ENCODE measurements around the gene ZSCAN1. TPM values are rescaled to one million over a fixed set of nuclear protein-coding genes. Genes with fewer than 3 reads are reported as not detected.

The ZSCAN1 gene
- total RNA-seq, 4 donors from 2014 or later, result not detected

DNA sequence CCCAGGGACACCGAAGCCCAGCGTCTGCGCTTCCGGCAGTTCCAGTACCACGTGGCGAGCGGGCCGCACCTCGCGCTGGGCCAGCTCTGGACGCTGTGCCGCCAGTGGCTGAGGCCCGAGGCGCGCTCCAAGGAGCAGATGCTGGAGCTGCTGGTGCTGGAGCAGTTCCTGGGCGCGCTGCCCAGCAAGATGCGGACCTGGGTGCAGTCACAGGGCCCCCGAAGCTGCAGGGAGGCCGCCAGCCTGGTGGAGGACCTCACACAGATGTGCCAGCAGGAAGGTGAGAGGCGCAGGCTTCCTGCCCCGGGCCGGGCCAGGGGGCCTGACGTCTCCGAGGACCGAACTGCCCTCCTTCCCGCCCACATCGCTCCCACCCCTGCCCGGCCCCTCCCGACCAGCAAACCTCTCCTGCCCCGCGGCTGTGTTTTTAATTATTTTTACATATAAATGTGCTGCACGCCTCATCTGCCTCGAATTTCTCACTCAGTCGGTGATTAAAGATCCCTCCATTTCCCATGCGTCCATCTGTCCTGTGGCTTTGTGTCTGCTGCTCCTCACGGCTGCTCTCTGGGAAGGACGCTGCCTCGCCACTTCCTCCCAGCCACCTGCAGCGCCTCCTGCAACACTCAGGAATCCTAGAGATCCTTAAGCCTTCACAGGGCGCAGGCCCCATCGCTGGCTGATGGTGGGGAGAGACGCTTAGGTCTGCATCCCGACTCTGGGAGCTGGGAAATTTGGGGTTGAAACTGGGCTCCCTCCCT lies 4.3 kb downstream of the ZSCAN1 start:
- TF ChIP-seq EP300 (IDR thresholded peaks at IDR 0.05) (no peak), POLR2AphosphoS5 (IDR thresholded peaks at IDR 0.05) (no peak), POLR2A (IDR thresholded peaks at IDR 0.05) (no peak)
- TF ChIP-seq, protein P1, sequence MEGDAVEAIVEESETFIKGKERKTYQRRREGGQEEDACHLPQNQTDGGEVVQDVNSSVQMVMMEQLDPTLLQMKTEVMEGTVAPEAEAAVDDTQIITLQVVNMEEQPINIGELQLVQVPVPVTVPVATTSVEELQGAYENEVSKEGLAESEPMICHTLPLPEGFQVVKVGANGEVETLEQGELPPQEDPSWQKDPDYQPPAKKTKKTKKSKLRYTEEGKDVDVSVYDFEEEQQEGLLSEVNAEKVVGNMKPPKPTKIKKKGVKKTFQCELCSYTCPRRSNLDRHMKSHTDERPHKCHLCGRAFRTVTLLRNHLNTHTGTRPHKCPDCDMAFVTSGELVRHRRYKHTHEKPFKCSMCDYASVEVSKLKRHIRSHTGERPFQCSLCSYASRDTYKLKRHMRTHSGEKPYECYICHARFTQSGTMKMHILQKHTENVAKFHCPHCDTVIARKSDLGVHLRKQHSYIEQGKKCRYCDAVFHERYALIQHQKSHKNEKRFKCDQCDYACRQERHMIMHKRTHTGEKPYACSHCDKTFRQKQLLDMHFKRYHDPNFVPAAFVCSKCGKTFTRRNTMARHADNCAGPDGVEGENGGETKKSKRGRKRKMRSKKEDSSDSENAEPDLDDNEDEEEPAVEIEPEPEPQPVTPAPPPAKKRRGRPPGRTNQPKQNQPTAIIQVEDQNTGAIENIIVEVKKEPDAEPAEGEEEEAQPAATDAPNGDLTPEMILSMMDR (IDR thresholded peaks at IDR 0.05), result no peak
- Histone ChIP-seq H3K27ac (no peak overlapping the region), H3K9me3 (peaks cover 0 to 74% (median 1%) of the 10 kb centered on the region in 3 donors), H3K27me3 (peaks cover 54% of the 10 kb centered on the region), H3K36me3 (no peaks in the 10 kb centered on the region), H3K4me1 (peaks cover 0 to 27% (median 0%) of the 10 kb centered on the region in 3 donors), H3K4me3 (peak overlapping the region in 1 of 2 donors; percentile 18)
- ATAC-seq, result no peak
- 16 to 19% methylated on average over 9 to 12 of the region's 44 CpGs for WGBS, 2 donors (ENCODE audit: low coverage in 1 of 2)

DNA sequence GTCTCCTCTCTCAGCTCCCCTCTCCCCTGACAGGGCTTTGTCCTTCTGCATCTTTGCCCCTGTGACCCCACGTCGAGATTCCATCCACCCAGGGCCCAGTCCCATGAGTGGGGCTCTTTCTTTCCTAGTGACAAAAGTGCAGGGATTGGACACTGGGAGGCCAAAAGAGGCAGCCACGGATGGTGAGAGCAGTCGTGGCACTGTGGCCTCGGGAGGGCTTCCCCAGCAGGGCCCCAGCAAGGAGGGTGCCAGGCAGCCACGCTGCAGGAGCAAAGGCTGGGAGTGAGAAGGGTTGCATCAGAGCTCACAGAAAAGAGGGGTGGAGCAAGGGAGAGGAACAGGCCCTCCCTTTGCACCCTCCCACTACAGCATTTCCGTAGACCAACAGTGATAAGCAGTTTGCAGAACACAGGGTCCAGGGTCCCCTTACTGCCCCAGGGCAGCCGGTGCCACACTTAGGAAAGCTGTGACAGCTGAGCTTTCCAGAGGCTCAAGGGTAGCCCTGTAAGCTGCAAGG lies 4.9 kb downstream of the ZSCAN1 start:
- TF ChIP-seq POLR2AphosphoS5 (IDR thresholded peaks at IDR 0.05), result no peak
- TF ChIP-seq, protein P1 (IDR thresholded peaks at IDR 0.05), result no peak
- TF ChIP-seq EP300 (IDR thresholded peaks at IDR 0.05), result no peak
- TF ChIP-seq POLR2A (IDR thresholded peaks at IDR 0.05), result no peak
- peaks cover 0 to 21% (median 0%) of the 10 kb centered on the region in 3 donors for H3K4me1 ChIP-seq
- no peak overlapping the region for H3K4me3 ChIP-seq
- 31% methylated on average over 6 of the region's 8 CpGs; no CpG with 5 or more reads in 1 of the 2 donors for whole genome bisulfite sequencing, 2 donors (ENCODE audit: low coverage in 1 of 2)
- H3K27me3 ChIP-seq, result peaks cover 51% of the 10 kb centered on the region
- no peaks in the 10 kb centered on the region for H3K36me3 ChIP-seq
- no peak overlapping the region for H3K27ac ChIP-seq
- no peak for ATAC-seq
- H3K9me3 ChIP-seq, result peaks cover 0 to 77% (median 1%) of the 10 kb centered on the region in 3 donors

DNA sequence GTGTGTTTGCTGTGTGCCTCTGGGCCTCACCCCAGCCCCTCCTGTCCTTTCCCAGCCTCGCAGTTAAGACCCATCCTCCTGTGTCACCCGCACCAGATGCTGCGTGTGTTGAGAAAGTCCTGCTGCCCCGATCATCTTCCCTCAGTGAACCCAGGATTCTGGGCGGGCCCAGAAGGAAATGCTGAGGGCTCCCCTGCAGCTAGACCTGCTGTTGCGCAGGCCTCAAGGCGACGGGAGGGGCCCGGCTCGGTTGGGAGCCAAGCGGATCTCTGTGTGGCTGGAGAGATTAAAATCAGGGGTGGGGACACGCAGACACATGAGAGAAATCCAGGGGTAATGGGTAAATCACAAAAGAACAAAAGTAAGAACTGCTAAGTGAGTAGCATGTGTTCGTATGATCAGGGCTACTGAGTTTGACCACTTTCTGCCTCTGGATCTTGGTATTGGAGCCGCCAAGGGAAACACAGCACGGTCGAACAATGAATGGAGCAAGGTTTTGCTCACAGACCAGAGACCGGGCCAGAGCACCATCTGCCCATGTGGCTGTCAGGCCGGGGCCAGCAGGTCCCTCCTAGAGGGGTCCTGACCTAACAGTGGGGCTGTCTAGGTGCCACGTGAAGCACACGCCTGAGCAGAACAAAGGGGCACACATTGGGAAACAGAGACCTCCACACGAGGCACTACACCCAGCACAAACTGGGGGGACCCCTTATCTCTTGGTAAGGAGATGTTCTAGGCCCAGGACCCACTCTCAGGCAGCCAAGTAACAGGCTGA lies 7.1 kb downstream of the ZSCAN1 start:
- Histone ChIP-seq H3K9me3 (peaks cover 0 to 81% (median 1%) of the 10 kb centered on the region in 3 donors), H3K4me3 (no peak overlapping the region), H3K4me1 (peaks cover 0 to 13% (median 0%) of the 10 kb centered on the region in 3 donors), H3K36me3 (no peaks in the 10 kb centered on the region), H3K27ac (no peak overlapping the region), H3K27me3 (peaks cover 39% of the 10 kb centered on the region)
- no peak for ATAC-seq
- WGBS, 2 donors (ENCODE audit: low coverage in 1 of 2), result 76 to 100% methylated on average over 1 to 7 of the region's 21 CpGs
- TF ChIP-seq EP300 (IDR thresholded peaks at IDR 0.05) (no peak), POLR2A (IDR thresholded peaks at IDR 0.05) (no peak), POLR2AphosphoS5 (IDR thresholded peaks at IDR 0.05) (no peak)
- TF ChIP-seq, protein P1 (IDR thresholded peaks at IDR 0.05), result no peak

DNA sequence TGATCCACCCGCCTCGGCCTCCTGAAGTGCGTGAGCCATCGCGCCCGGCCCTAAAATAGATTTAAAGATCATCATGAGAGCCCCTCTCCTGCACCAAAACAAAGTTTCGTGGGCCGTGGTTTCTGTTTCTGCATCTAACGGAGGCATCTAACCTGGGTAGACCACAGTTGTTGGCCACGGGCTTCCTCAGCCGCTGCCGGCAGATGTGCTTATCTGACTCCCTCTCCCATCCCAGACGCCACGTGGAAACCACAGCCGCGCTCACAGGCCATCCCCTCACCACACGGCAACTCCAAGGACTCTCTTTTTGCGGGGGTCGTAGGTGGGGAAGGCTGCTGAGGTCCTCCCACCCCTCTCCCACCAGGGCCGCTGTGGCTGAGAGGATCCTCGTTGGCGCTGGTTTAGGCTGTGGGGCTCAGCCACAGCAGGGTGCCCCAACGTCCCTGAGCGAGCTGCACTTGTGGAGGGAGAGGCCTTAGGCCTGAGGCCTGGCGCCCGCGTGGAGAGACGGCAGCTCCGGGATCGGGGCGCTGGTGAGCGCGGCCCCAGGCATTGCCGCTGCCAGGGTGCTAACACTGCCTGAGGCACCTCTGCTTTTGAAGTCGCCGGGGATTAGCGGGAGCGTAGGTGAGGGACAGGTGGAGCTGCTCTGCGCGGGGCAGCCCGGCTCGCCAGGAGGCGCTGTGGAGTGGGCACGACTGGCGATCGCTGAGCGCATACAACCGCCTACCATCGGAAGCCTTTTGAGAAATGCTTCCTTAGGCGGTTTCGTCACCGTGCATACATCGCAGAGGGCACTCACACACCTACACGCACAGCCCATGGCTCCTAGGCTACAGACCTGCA lies 8.9 kb downstream of the ZSCAN1 start:
- ATAC-seq, result no peak
- TF ChIP-seq, protein P1 (IDR thresholded peaks at IDR 0.05), result peak in 1 of 4 experiments; percentile 13
- TF ChIP-seq EP300 (IDR thresholded peaks at IDR 0.05) (no peak), POLR2AphosphoS5 (IDR thresholded peaks at IDR 0.05) (no peak)
- H3K4me3 ChIP-seq, result no peak overlapping the region
- peaks cover 29% of the 10 kb centered on the region for H3K27me3 ChIP-seq
- peaks cover 0 to 10% (median 0%) of the 10 kb centered on the region in 3 donors for H3K4me1 ChIP-seq
- H3K9me3 ChIP-seq, result peaks cover 0 to 95% (median 1%) of the 10 kb centered on the region in 3 donors
- H3K27ac ChIP-seq, result no peak overlapping the region
- 45 to 100% methylated on average over 6 to 7 of the region's 54 CpGs for WGBS, 2 donors (ENCODE audit: low coverage in 1 of 2)
- H3K36me3 ChIP-seq, result no peaks in the 10 kb centered on the region
